ENCODE results near the gene PKNOX2.

DNA sequence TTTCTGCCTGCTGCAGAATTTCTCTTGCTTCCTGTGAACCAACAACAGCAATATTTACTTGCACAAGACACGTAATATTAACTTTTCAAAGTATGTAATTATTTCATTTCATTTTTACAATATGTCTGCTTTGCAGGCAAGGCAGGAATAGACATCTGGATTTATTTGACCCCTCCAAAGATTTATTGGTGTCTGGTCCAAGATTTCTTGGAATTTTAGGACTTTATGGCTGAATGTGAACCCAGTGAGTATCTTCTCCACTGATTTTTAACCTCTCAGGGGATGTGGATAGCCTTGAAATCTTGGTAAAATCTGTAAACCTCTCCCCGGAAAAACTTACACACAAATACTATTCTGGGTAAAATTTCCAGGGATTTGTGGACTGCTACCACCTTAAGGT is 61.5 kb downstream of the PKNOX2 start:
- TF ChIP-seq ZFX (IDR thresholded peaks at IDR 0.05): no peak
- TF ChIP-seq, protein P1, sequence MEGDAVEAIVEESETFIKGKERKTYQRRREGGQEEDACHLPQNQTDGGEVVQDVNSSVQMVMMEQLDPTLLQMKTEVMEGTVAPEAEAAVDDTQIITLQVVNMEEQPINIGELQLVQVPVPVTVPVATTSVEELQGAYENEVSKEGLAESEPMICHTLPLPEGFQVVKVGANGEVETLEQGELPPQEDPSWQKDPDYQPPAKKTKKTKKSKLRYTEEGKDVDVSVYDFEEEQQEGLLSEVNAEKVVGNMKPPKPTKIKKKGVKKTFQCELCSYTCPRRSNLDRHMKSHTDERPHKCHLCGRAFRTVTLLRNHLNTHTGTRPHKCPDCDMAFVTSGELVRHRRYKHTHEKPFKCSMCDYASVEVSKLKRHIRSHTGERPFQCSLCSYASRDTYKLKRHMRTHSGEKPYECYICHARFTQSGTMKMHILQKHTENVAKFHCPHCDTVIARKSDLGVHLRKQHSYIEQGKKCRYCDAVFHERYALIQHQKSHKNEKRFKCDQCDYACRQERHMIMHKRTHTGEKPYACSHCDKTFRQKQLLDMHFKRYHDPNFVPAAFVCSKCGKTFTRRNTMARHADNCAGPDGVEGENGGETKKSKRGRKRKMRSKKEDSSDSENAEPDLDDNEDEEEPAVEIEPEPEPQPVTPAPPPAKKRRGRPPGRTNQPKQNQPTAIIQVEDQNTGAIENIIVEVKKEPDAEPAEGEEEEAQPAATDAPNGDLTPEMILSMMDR (conservative IDR thresholded peaks at IDR 0.05): no peak

Data from C4-2B (cell line).